Tibial nerve (tissue), 3 donors: ENCODE measurements around the gene HSFX2.
"Not testable (repeated sequence)": the region's sequence is repeated elsewhere in the genome, so short reads cannot be mapped to it uniquely, and the experiment has no call there.

ENCODE experiments used
- CTCF ChIP-seq, 5 experiments: fragments of 200-600 bp in 3 of 5; fragments of 450-650 bp in 2 of 5; sonication (generic) in 3 of 5; IDR thresholded peaks; one replicate each; pipeline ENCODE4 v1.5.1; 2016 to 2019; ENCODE audit warnings: antibody characterized with exemption in 5 of 5, mild to moderate bottlenecking in 3 of 5, moderate library complexity in 2 of 5
- POLR2A ChIP-seq, 2 donors: fragments of 450-650 bp; IDR thresholded peaks; one replicate each; pipeline ENCODE4 v1.6.1; 2017; ENCODE audit warnings: antibody characterized with exemption in 2 of 2, mild to moderate bottlenecking in 2 of 2, moderate library complexity in 2 of 2

DNA sequence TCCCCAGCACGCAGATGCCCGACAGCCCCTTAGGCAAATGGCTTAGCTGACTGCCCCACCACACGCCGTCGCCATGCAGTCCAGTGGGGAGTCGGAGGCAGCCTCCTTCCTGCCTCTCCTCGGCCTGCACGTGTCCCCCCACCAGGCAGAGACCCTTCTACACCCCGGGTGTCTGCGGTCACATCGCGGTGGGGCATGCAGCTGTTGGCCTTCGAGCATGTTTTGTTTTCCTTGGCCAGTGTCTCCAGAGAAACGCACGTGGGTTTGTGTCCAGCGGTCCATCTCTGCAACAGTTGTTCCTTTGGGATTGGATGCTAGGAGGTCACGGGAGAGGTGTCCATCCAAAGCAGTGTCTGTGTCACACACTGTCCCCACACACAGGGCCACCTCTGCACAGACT, at the start of gene HSFX2:
- not testable (repeated sequence) for TF ChIP-seq CTCF, POLR2A (IDR thresholded peaks at IDR 0.05)
